Aorta (tissue), 5 donors: Measurements from ENCODE around the gene SLC25A26. TPM values are rescaled to one million over a fixed set of nuclear protein-coding genes. Genes with fewer than 3 reads are reported as not detected.
A peak's percentile ranks its signal among the peaks of the same experiment; 100 is the strongest.
"Not testable (repeated sequence)": the region's sequence is repeated elsewhere in the genome, so short reads cannot be mapped to it uniquely, and the experiment has no call there.

Experiments
- ATAC-seq: fragments of 200-7000 bp; cut with Tn5 transposase; one replicate; pipeline ENCODE4 v1.9.1; 2022; ENCODE audit warnings: moderate library complexity; ENCODE audit not compliant: low FRiP score
- DNase-seq, 2 donors: peaks; one replicate each; pipeline ENCODE4 v3.0.0-alpha.2; 2020
- H3K27ac ChIP-seq, 2 donors: one replicate each; pipeline ENCODE4 v1.5.1; 2013; ENCODE audit warnings: low read length in 2 of 2, mild to moderate bottlenecking in 2 of 2, moderate library complexity in 2 of 2, control low read depth in 1 of 2, inconsistent platforms in 1 of 2, low read depth in 1 of 2
- H3K27me3 ChIP-seq, 2 donors: one replicate each; pipeline ENCODE4 v1.6.1; 2013; ENCODE audit warnings: control low read depth in 1 of 2, low read length in 1 of 2, mild to moderate bottlenecking in 1 of 2, moderate library complexity in 1 of 2; ENCODE audit not compliant: insufficient read depth in 2 of 2, control insufficient read depth in 1 of 2
- H3K36me3 ChIP-seq, 2 donors: one replicate each; pipeline ENCODE4 v1.6.1; 2013; ENCODE audit warnings: control low read depth in 1 of 2, low read length in 1 of 2, mild to moderate bottlenecking in 1 of 2; ENCODE audit not compliant: insufficient read depth in 2 of 2, control insufficient read depth in 1 of 2
- H3K4me1 ChIP-seq, 2 donors: one replicate each; pipeline ENCODE4 v1.6.1; 2013; ENCODE audit warnings: low read length in 2 of 2, control low read depth in 1 of 2, mild to moderate bottlenecking in 1 of 2, moderate library complexity in 1 of 2; ENCODE audit not compliant: insufficient read depth in 2 of 2, control insufficient read depth in 1 of 2
- H3K4me3 ChIP-seq, 2 donors: one replicate each; pipeline ENCODE4 v1.5.1; 2013; ENCODE audit warnings: low read length in 2 of 2, control low read depth in 1 of 2, mild to moderate bottlenecking in 1 of 2
- H3K9me3 ChIP-seq: one replicate; pipeline ENCODE4 v1.6.1; 2013; ENCODE audit warnings: mild to moderate bottlenecking, low read length; ENCODE audit not compliant: control insufficient read depth
- WGBS, 2 donors: extraction: QIAGEN DNeasy Blood & Tissue Kit; methylation state at CpG; one replicate each; pipeline ENCODE4 v1.1.7; 2013; 5-methylcytosine and 5-hydroxymethylcytosine counted together
- intact Hi-C, 2 donors: fragments of 100-400 bp; cut with DNase I; formaldehyde crosslinking; loops; one replicate each; pipeline versions ENCODE4 v1.14.2 to v1.15.0; 2022
- polyA plus RNA-seq, 2 donors: library from polyadenylated mRNA; stranded (reverse); fragments of 200-250 nt; gene quantifications; one replicate each; pipeline ENCODE4 v1.2.3, GENCODE V29; 2013
- total RNA-seq, 2 donors: library from RNA; stranded (reverse); fragmentation: NEBNext Ultra II Directional; extraction: Animal tissue kit (Norgen Biotek cat#: 25700); gene quantifications; one replicate each; pipeline ENCODE4 v1.2.1, GENCODE V29; 2021
- donor health status: healthy with polysubstance abuse.
- donor health status: Bipolar disorder and iron deficiency.
- donor health status: DM: no; HTN: no; CAD: no.
- donor health status: DM: no; HTN: no; CAD: no.
- donor health status: DM: yes; HTN: yes; CAD: no.

The SLC25A26 gene
- total and polyA plus RNA-seq, 4 donors, result 14.9 to 17.5 (median 16.7) TPM

DNA sequence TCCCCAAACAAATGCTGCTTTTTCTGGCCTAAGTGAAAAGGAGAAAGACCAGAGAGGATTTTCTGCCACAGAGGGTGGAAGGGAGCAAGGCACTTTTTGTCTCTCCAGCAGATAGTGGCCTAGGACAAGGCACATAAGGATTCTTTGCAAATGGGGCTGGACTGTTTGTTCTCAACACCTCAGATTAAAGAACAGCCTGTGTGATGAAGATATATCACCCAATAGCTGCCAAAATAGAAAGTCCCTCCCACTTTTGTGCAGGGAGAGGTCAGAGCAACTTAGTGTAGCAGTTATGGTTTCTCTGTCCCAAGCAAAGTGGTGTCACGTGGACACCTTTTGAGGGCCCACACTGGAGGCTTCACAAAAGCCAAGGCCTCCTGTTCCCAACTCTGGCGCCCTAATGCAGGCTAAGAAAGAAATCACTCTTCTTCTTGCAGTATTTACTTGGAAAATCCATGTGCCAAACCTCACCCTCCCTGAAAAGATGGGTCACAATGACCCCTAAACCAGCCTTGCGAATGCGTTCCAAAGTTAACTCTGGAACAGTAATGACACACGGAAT, 195.1 kb downstream of the SLC25A26 start:
- intact Hi-C loops, result loop anchor here in 1 of 2 donors (5.0 kb wide), 1 partner anchor 36 kb away; no protein-coding TSS in a partner anchor
- no peak for DNase-seq
- Histone ChIP-seq H3K27ac (peak overlapping the region in 1 of 2 donors; percentile 26), H3K4me3 (no peak overlapping the region), H3K36me3 (peaks cover 0 to 5% of the 10 kb centered on the region in 2 donors), H3K9me3 (no peaks in the 10 kb centered on the region), H3K27me3 (no peaks in the 10 kb centered on the region), H3K4me1 (peaks cover 0 to 5% of the 10 kb centered on the region in 2 donors)
- WGBS, 2 donors, result 52 to 53% methylated on average over 5 of the region's 5 CpGs
- no peak for ATAC-seq

DNA sequence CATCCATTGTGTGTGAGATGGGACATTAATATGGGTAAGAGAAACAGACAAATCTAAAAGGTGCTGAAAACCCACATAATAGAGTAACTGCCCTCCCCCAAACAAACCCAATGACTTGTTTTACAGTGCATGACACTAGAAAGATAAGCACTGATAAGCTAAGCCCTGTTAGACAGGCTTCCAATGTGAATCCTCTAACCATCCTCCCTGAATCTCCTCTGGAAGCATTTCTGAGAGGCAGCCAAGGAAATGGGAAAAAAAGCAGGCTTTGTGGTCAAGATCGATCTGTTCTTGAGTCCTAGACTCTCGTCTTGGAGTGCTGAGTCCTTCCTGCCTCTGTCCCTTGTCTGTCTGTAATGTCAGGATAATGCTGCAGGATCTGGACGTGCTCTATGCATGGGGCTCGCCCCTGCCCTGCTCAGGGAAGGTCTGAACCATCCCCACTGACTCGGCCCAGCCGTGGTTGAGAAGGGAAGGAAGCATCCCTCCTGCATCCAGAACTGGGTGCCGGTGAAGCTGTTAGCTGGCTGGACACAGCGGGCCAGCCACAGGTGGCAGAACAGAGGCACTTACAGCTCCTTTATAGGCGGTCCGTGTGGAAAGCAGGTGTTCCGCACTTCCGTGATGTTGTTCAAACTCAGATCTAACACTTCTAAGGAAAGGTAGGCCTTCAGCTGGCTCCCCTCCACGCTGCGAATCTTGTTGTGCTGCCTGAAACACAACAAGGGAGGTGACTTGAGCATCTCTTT, 195.9 kb downstream of the SLC25A26 start:
- Histone ChIP-seq H3K27ac (peak overlapping the region in 1 of 2 donors; percentile 65), H3K27me3 (no peaks in the 10 kb centered on the region), H3K4me3 (no peak overlapping the region), H3K4me1 (peaks cover 0 to 5% of the 10 kb centered on the region in 2 donors), H3K9me3 (no peaks in the 10 kb centered on the region), H3K36me3 (peaks cover 0 to 5% of the 10 kb centered on the region in 2 donors)
- ATAC-seq, result peak; percentile 42
- WGBS, 2 donors, result 66 to 72% methylated on average over 14 of the region's 14 CpGs
- DNase-seq, result no peak
- intact Hi-C loops, result loop anchor here in 1 of 2 donors (5.0 kb wide), 1 partner anchor 36 kb away; no protein-coding TSS in a partner anchor

DNA sequence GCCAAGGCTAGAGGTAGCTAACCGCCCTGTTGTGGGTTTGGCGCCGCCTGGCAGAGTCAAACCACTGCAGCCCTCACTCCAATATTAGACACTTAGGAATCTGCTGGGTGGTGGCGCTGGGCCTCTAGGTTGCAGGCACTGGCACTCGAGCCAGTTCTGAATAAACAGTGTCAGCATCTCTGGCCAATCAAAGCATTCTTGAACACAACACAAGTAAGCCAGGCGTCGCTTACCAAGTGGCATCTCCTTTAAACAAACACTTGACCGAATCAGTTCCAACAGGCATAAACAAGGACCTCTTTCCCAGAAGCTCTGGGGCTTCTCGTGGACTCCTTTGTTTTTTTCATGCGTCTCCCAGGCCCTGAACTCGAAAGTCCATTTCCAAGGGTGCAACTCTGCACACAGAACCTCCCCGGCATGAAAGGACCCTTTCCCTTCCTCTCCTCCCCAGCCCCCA, 197.7 kb downstream of the SLC25A26 start:
- no peak overlapping the region for H3K4me3 ChIP-seq
- peak overlapping the region; percentile 6 to 16 for H3K27ac ChIP-seq
- H3K9me3 ChIP-seq, result no peaks in the 10 kb centered on the region
- peak; percentile 78 to 83 for DNase-seq
- peaks cover 0 to 5% of the 10 kb centered on the region in 2 donors for H3K4me1 ChIP-seq
- WGBS, 2 donors, result 2 to 10% methylated on average over 12 of the region's 12 CpGs
- ATAC-seq, result peak; percentile 80
- H3K27me3 ChIP-seq, result no peaks in the 10 kb centered on the region
- no peaks in the 10 kb centered on the region for H3K36me3 ChIP-seq
- intact Hi-C loops, result loop anchor here in 1 of 2 donors (5.0 kb wide), 1 partner anchor 34 kb away; no protein-coding TSS in a partner anchor

DNA sequence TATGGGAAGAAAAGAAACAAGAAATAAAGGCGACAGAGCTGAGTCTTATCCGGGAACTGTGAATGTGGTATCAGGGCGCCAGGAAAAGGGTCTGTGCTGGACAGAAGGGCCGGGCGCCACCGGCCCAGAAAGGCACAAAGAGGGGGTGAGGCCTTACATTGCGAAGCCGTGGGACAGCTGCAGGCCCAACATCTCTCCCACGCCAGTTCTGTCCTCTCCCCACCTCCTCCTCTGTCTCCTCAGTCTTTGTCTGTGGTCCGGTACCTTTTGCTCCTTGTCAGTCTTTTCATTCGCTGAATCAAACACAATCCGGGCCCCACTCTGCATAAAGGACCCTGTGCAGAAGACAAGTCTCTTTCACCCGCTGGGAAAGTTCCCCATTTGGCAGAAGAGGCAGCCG, 198.2 kb downstream of the SLC25A26 start:
- no peaks in the 10 kb centered on the region for H3K27me3 ChIP-seq
- no peak for DNase-seq
- ATAC-seq, result no peak
- H3K4me1 ChIP-seq, result peaks cover 3 to 5% of the 10 kb centered on the region in 2 donors
- no peaks in the 10 kb centered on the region for H3K36me3 ChIP-seq
- WGBS, 2 donors, result 40 to 46% methylated on average over 14 of the region's 14 CpGs
- H3K9me3 ChIP-seq, result no peaks in the 10 kb centered on the region
- intact Hi-C loops, result loop anchor here in 1 of 2 donors (5.0 kb wide), 1 partner anchor 33 kb away; no protein-coding TSS in a partner anchor
- peak overlapping the region; percentile 16 to 68 for H3K27ac ChIP-seq
- H3K4me3 ChIP-seq, result no peak overlapping the region

DNA sequence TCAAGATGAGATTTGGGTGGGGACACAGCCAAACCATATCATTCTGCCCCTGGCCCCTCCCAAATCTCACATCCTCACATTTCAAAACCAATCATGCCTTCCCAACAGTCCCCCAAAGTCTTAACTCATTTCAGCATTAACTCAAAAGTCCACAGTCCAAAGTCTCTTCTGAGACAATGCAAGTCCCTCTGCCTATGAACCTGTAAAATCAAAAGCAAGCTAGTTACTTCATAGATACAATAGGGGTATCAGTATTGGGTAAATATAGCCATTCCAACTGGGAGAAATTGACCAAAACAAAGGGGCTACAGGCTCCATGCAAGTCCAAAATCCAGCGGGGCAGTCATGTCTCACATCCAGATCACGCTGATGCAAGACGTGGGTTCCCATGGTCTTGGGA, 200.3 kb downstream of the SLC25A26 start:
- peaks cover 6 to 16% of the 10 kb centered on the region in 2 donors for H3K4me1 ChIP-seq
- intact Hi-C loops, H3K4me3 ChIP-seq, H3K36me3 ChIP-seq, ATAC-seq, H3K27me3 ChIP-seq, H3K27ac ChIP-seq, H3K9me3 ChIP-seq, DNase-seq: not testable (repeated sequence)
- WGBS, 2 donors, result 91 to 96% methylated on average over 3 of the region's 3 CpGs

DNA sequence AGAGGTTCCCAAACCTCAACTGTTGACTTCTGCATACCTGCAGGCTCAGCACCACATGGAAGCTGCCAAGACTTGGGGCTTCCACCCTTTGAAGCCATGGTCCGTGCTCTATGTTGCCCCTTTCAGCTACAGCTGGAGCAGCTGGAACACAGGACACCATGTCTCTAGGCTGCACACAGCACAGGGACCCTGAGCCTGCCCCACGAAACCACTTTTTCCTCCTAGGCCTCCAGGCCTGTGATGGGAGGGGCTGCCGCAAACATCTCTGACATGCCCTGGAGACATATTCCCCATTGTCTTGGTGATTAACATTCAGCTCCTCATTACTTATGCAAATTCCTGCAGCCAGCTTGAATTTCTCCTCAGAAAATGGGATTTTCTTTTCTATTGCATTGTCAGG, 201.1 kb downstream of the SLC25A26 start:
- H3K36me3 ChIP-seq, ATAC-seq, H3K27ac ChIP-seq, H3K4me3 ChIP-seq, DNase-seq, H3K9me3 ChIP-seq, intact Hi-C loops, H3K27me3 ChIP-seq: not testable (repeated sequence)
- WGBS, 2 donors, result 97 to 100% methylated on average over 3 of the region's 3 CpGs
- H3K4me1 ChIP-seq, result peaks cover 6 to 16% of the 10 kb centered on the region in 2 donors

DNA sequence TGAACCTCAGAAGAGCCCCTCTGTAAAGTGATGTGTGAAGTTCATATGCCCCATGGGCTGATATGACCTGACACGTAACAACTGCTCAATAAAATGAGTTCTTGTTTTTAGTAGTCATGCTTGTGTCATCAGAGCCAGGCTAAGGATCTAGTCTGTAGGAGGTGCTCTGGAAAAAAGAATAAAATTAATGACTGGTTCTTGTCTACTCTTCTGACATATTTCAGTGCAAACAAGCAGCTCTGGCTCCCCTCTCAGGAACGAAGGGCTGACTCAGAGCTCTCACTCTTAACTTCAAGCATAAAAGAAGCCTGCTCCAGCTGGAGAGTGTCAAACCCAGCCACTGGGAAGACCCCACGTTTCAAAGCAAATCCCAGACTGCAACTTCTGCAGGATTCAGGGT, 203.0 kb downstream of the SLC25A26 start:
- no peaks in the 10 kb centered on the region for H3K36me3 ChIP-seq
- H3K4me1 ChIP-seq, result peaks cover 8 to 21% of the 10 kb centered on the region in 2 donors
- intact Hi-C loops, result no loop called here
- H3K27me3 ChIP-seq, result no peaks in the 10 kb centered on the region
- H3K9me3 ChIP-seq, result no peaks in the 10 kb centered on the region
- peak overlapping the region in 1 of 2 donors; percentile 34 for H3K27ac ChIP-seq
- no peak overlapping the region for H3K4me3 ChIP-seq
- DNase-seq, result no peak
- ATAC-seq, result peak; percentile 4
- WGBS, 2 donors, result 0 to 5% methylated on average over 3 of the region's 3 CpGs

DNA sequence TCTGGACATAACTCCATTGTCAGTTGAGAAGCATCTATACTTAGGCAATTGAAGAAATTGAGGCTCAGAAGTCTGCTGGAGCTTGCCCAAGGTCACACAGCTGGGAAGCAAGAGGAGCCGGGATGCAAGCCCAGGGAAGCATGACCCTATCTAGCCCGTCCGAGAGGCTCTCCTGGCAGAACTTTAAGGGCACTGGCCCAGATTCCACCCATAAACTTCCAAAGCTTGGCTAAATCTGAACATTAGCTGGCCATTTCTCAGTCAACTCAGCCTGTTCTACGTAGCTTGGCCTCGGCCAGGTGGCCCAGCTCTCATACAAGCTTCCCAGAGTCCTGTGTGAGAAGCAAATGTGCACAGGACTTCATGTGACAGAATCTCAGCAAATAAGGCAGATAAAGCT, 204.2 kb downstream of the SLC25A26 start:
- Histone ChIP-seq H3K9me3 (no peaks in the 10 kb centered on the region), H3K27ac (peak overlapping the region in 1 of 2 donors; percentile 68), H3K4me3 (no peak overlapping the region), H3K4me1 (peaks cover 5 to 25% of the 10 kb centered on the region in 2 donors), H3K27me3 (no peaks in the 10 kb centered on the region), H3K36me3 (no peaks in the 10 kb centered on the region)
- 4 to 9% methylated on average over 5 of the region's 5 CpGs for WGBS, 2 donors
- ATAC-seq (peak; percentile 68), DNase-seq (no peak)
- intact Hi-C loops, result no loop called here
